LNCAP (cell line): Measurements from ENCODE around the gene TSTD1.

Experiments used
- TF ChIP-seq, protein P1 (sequence below): fragments of 450-650 bp; IDR thresholded peaks from 2 replicates; pipeline ENCODE4 v1.5.1; 2017; ENCODE audit warnings: mild to moderate bottlenecking

The TSTD1 gene

DNA sequence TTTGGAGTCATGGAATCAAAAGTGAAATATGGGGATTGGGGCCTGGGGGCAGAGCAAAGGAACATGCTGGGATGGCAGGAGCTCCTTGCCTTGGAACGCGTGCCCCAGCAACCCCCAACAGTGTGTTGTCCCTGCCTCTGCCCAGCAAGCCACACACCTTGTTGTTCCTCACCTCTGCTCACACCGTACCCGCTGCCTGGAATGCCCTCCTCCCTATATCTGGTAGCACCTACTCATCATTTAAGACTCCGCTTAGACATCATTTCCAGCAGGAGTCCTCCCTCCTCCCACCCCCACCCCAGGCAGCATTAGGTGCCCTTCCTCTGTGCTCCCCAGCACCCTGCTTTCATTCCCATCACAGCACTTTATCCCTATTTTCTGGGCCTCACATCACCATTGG, 42.8 kb upstream of the TSTD1 start:
- TF ChIP-seq, protein P1, sequence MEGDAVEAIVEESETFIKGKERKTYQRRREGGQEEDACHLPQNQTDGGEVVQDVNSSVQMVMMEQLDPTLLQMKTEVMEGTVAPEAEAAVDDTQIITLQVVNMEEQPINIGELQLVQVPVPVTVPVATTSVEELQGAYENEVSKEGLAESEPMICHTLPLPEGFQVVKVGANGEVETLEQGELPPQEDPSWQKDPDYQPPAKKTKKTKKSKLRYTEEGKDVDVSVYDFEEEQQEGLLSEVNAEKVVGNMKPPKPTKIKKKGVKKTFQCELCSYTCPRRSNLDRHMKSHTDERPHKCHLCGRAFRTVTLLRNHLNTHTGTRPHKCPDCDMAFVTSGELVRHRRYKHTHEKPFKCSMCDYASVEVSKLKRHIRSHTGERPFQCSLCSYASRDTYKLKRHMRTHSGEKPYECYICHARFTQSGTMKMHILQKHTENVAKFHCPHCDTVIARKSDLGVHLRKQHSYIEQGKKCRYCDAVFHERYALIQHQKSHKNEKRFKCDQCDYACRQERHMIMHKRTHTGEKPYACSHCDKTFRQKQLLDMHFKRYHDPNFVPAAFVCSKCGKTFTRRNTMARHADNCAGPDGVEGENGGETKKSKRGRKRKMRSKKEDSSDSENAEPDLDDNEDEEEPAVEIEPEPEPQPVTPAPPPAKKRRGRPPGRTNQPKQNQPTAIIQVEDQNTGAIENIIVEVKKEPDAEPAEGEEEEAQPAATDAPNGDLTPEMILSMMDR = no peak

DNA sequence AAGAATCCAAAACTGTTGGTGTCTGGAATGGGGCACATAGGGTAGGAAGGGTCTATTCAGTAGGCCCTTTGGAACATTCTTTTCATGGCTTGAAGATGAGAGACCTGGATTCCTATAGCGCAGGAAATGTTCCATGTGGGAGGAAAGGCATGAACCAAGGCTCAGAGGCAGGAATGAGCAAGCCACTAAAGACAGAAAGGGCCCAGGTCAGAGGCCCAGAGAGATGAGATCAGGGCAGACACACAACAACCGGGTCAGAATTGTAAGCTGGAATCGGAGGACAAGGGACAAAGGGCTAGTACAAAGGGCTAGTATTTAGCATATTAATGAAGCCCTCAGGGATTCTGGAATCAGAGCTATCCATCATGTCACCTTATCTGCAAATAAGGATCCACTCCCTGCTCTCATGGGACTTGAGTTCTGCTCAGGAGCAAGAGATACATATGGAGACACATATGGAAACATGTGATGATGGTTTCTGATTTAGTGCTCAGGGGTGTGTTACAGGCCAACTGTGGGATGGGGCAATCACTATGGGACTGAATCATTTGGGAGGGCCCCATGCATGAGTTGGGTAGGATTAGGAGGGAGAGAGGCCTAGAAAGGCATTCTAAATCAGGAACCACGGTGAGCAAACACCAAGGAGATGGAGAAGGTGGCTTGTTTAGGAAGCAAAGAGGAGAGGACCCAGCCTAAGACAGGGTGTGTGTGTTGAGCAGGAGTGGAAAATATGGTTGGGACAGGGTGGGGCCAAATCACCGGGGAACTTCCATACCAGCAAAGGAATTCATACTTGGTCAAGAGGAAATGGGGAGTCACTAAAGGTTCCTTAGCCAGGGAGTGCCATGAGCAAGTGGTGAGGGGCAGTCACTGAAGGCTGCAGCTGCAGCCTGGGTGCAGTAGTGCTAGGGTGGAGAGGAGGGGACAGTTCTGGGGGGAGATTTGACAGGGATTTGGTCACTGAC, 42.0 kb upstream of the TSTD1 start:
- TF ChIP-seq, protein P1 = no peak

DNA sequence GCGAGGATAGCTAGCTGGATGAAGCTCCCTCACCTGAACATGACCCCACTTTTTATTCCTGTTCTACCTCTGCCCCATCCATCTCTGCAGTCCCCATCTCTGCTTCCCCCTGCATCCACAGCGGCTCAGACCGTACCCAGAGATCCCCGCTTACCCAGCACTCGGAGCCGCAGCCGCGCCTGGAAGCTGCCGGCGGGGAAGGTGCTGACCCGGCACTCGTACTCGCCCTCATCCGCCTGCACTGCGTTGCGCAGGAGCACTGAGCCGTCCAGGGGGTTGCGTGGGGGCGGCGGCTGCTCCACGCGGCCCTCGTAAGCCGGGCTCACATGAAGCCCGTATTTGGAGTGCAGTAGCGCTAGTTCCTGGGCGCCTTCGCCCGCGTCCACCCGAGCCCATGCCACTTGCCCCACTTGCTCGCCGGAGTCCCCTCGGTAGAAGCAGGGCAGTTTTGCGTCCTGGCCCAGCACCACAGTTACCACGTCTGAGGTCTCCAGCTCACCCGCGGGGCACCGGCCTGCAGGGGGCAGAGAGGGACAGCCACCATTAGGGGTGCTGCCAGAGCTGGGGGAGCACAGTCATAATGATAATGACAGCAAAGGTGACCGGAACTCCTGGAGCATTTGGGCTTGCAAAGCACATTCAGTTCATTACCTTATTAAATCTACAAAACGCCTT, 40.8 kb upstream of the TSTD1 start:
- TF ChIP-seq, protein P1 = no peak

DNA sequence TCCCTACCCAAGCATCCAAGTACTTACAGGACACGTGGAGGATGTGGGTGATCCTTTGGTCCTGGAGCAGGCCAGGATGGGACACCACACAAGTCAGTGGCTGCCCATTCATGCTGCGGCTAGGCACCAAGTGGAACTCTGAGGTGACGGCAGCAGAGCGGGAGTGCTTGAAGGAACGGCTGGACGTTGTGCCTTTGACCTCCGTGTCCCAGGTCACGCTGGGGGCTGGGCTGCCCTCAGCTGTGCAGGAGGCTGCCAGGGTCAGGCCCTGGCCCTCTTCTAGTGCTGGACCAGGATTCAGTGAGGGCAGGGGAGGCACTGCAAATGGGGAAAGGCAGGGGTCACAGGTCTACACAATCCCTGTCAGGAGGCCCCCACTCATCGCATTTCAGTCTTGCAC, 38.7 kb upstream of the TSTD1 start:
- TF ChIP-seq, protein P1 = no peak

DNA sequence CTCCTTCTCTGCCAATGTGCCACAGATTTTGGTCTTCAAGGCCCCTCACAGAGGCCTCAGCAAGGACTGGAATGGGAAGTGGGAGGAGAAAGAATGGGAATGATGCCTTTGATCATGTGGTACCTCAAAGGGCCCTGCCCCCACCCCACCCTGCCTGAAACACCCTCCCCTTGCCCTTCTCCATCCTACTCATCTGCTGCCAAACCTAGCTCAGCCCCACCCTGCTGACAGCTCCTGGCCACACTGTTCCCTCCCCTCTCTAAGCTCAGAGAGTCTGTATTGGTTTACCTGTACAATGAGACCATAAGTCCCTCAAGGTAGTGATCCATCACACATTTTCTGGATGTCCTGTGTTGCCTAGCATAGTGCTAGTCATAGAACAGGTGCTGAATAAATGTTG, 37.6 kb upstream of the TSTD1 start:
- TF ChIP-seq, protein P1 = no peak

DNA sequence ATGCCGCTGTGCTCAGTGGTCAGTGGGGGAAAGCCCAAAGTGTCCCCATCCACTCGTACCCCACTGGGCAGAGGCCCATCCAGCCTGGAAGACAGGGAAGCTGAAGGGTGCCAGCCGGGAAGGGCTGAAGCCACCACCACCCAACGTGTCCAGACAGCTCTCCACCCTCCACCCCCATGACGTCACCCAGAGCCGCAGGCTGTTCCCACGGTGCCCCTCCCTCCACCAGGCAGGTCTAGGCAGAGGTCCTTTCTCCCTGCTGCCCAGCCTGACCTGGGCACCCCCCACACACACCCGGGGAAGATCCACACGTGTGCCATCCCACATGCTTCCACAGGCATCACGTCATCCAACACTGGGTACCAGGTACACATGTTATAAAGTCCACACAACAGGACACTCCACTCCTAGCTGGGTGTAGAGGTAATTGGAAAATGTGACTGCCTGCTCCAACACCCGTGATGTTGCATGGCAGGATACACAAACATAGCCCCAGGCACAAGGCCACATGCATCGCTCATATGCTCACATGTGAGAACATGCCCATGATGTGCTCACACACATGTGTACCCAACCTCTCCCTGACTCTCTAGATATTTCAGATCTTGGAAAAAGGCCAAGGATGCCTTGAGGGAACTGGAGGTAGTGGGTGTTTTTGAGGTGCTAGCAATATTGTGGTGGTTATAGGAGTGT, 36.1 kb upstream of the TSTD1 start:
- TF ChIP-seq, protein P1 = no peak

DNA sequence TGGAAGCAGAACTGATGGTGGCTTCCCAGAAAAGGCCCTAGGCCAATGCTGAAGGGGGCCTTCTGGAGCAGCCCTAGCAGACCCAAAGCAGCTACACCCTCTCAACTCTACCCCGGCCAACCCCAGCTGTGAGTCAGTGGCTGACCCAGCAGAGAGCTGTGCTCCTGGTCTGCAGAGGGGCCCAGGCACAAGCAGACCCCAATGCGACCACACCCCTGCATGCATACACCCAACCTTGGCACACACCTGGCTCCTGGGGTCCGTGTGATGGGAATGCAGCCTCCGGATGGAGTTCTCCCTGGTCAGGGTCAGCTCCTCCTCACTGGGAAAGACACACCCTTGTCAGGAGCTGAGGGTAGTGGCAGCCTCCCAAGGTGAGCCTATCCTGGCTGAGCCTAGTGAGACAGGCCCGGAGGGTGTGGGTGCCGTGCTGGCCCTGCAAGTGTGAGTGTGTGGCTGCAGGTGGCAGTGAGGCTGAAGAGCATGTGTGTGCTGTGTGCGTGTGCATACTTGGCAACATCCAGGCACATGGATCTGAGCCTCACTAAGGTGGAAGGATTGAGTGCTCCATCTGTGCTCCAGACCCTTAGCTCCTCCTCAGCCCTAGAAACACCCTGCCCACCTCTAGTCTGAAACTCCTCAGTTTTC, 34.8 kb upstream of the TSTD1 start:
- TF ChIP-seq, protein P1 = no peak
